T-cell (primary cell): ENCODE measurements around the gene HSPD1. TPM values are rescaled to one million over a fixed set of nuclear protein-coding genes. Genes with fewer than 3 reads are reported as not detected.

Source experiments
- ATAC-seq, 4 experiments: fragments of 200-7000 bp in 3 of 4; fragments of 150-1000 bp in 1 of 4; cut with Tn5 transposase; replicated peaks in 1 of 4; 1 replicate in 3 of 4; 2 replicates in 1 of 4; pipeline ENCODE4 v1.10.0; 2021; ENCODE audit warnings: moderate library complexity in 3 of 4, mild to moderate bottlenecking in 2 of 4, moderate number of reproducible peaks in 1 of 4
- CTCF ChIA-PET, 2 donors: fragments of 300-600 bp; sonication (Branson Sonifier 250); formaldehyde crosslinking; loops; one replicate each; lab custom pipeline; 2022; ENCODE audit warnings: antibody characterized with exemption in 2 of 2; lab: Charles Lee
- POLR2A ChIA-PET, 2 donors: fragments of 300-600 bp; sonication (Branson Sonifier 250); formaldehyde crosslinking; loops; one replicate each; lab custom pipeline; 2022; ENCODE audit warnings: antibody characterized with exemption in 2 of 2; lab: Charles Lee
- DNase-seq, 35 experiments: peaks; one replicate each; pipeline versions ENCODE4 v3.0.0 to v3.0.0-alpha.2; 2013 to 2023
- H3K27ac ChIP-seq: one replicate; pipeline ENCODE4 v1.5.1; 2013; ENCODE audit warnings: low read length
- H3K27me3 ChIP-seq, 2 experiments: replicated peaks in 1 of 2; 1 replicate in 1 of 2; 2 replicates in 1 of 2; pipeline versions ENCODE4 v1.6.1 to v1.7.0; 2013; ENCODE audit warnings: low read length in 1 of 2, mixed read lengths in 1 of 2; ENCODE audit not compliant: control insufficient read depth in 2 of 2, insufficient read depth in 2 of 2; ENCODE audit errors: extremely low read depth in 1 of 2
- H3K36me3 ChIP-seq, 2 donors: 1 replicate in 1 of 2; 2 replicates in 1 of 2; pipeline versions ENCODE4 v1.6.1 to v1.7.0; 2013; ENCODE audit warnings: low read length in 1 of 2; ENCODE audit not compliant: control insufficient read depth in 2 of 2, insufficient read depth in 1 of 2; ENCODE audit errors: extremely low read depth in 1 of 2
- H3K4me1 ChIP-seq, 2 experiments: 1 replicate in 1 of 2; 2 replicates in 1 of 2; pipeline versions ENCODE4 v1.6.1 to v1.7.0; 2013; ENCODE audit warnings: low read length in 2 of 2, mixed read lengths in 1 of 2; ENCODE audit not compliant: insufficient read depth in 2 of 2, control insufficient read depth in 1 of 2; ENCODE audit errors: extremely low read depth in 1 of 2
- H3K4me3 ChIP-seq, 2 donors: 1 replicate in 1 of 2; 2 replicates in 1 of 2; pipeline versions ENCODE4 v1.5.1 to v1.7.0; 2013; ENCODE audit warnings: mild to moderate bottlenecking in 2 of 2, low read length in 1 of 2, moderate library complexity in 1 of 2; ENCODE audit not compliant: control insufficient read depth in 1 of 2; ENCODE audit errors: extremely low read depth in 1 of 2
- H3K9me3 ChIP-seq: 2 replicates; pipeline ENCODE4 v1.7.0; 2013
- H3K27ac Mint-ChIP-seq, 2 donors: one replicate each; pipeline ENCODE4 v1.8.0; 2020 to 2021; ENCODE audit warnings: mild to moderate bottlenecking in 2 of 2, mixed read lengths in 2 of 2
- H3K27me3 Mint-ChIP-seq, 2 donors: one replicate each; pipeline ENCODE4 v1.8.0; 2021 to 2022; ENCODE audit warnings: mixed read lengths in 2 of 2
- H3K36me3 Mint-ChIP-seq: one replicate; pipeline ENCODE4 v1.8.0; 2021; ENCODE audit warnings: mixed read lengths
- H3K4me1 Mint-ChIP-seq, 3 donors: one replicate each; pipeline ENCODE4 v1.8.0; 2020 to 2022; ENCODE audit warnings: mixed read lengths in 3 of 3, mild to moderate bottlenecking in 1 of 3
- H3K4me3 Mint-ChIP-seq, 3 donors: one replicate each; pipeline ENCODE4 v1.8.0; 2020 to 2022; ENCODE audit warnings: mild to moderate bottlenecking in 3 of 3, mixed read lengths in 3 of 3, moderate library complexity in 3 of 3
- H3K9me3 Mint-ChIP-seq, 3 donors: one replicate each; pipeline ENCODE4 v1.8.0; 2020 to 2022; ENCODE audit warnings: mixed read lengths in 3 of 3
- WGBS: methylation state at CpG from one replicate; pipeline ENCODE4 v1.1.5; 2013; ENCODE audit warnings: missing lambda C conversion rate; ENCODE audit not compliant: insufficient coverage; 5-methylcytosine and 5-hydroxymethylcytosine counted together
- total RNA-seq, 35 experiments: library from RNA in 6 of 35; stranded (reverse) in 6 of 35; fragments of 120-200 nt in 1 of 35; gene quantifications; one replicate each; pipeline versions ENCODE4 v1.2.1 to v1.2.4 and lab custom pipeline; 2013 to 2026

The HSPD1 gene
- total RNA-seq, 5 donors from 2014 or later (not counting 1 experiment from before 2014, with no cell fraction given): 125 to 164 (median 130) TPM

- H3K27me3 Mint-ChIP-seq: no peaks in the 10 kb centered on the region
- H3K27ac Mint-ChIP-seq: peak overlapping the region in 1 of 2 donors; percentile 16
- ChIA-PET POLR2A (no interaction called here), CTCF (interaction anchor here in 1 of 2 donors (0.8 kb wide), 1 partner anchor 386 kb away, joined by 3 read pairs; no protein-coding TSS in a partner anchor)
- no peak for DNase-seq
- ATAC-seq: no peak
- Histone ChIP-seq H3K4me1 (peaks cover 4 to 7% of the 10 kb centered on the region in 2 experiments), H3K9me3 (no peaks in the 10 kb centered on the region), H3K36me3 (peaks cover 6 to 59% of the 10 kb centered on the region in 2 donors), H3K27ac (no peak overlapping the region), H3K4me3 (no peak overlapping the region), H3K27me3 (no peaks in the 10 kb centered on the region)
- peaks cover 42% of the 10 kb centered on the region for H3K36me3 Mint-ChIP-seq
- H3K4me1 Mint-ChIP-seq: peaks cover 36 to 47% (median 40%) of the 10 kb centered on the region in 3 donors
- no peak overlapping the region for H3K4me3 Mint-ChIP-seq
- H3K9me3 Mint-ChIP-seq: no peaks in the 10 kb centered on the region
- 100% methylated on average over 2 of the region's 2 CpGs for WGBS
These were observed 38.8 kb upstream of the HSPD1 start for GRCh38 chr2:197538412-197538811.

DNA sequence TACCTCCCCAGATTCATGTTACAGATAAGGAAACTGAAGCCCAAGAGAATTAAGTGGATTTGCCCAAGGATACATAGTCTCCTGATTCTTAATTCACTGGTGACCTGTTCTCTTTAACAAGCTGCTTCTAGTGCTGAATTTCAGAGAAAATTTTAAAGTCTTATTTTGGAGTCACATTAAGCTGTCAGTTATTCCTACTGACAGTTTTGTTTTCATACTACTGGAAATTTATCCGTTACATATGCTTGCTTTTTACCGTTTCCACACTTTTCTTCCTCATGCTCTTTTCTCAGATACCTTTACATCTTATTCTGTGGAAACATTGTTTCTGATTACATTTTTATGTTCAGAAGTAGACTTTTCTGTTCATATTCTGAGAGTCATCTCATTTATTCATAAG, 17.5 kb upstream of the HSPD1 start:
- Histone ChIP-seq H3K36me3 (no peaks in the 10 kb centered on the region), H3K9me3 (no peaks in the 10 kb centered on the region), H3K27me3 (no peaks in the 10 kb centered on the region), H3K4me3 (peak overlapping the region; percentile 72 to 85), H3K4me1 (peaks cover 10 to 16% of the 10 kb centered on the region in 2 experiments), H3K27ac (peak overlapping the region; percentile 93)
- no CpG with 5 or more reads among the region's 2 CpGs for WGBS
- no peak for DNase-seq
- H3K36me3 Mint-ChIP-seq: peaks cover 10% of the 10 kb centered on the region
- H3K9me3 Mint-ChIP-seq: peaks cover 0 to 4% (median 0%) of the 10 kb centered on the region in 3 donors
- H3K27me3 Mint-ChIP-seq: no peaks in the 10 kb centered on the region
- CTCF ChIA-PET: interaction anchor here in 1 of 2 donors (0.9 to 1.6 kb wide), 4 partner anchors 15 to 82 kb away, joined by 3 to 4 read pairs (median 3); partner anchors contain the start of genes HSPD1, HSPE1 and SF3B1
- POLR2A ChIA-PET: interaction anchor here in 1 of 2 donors (0.8 to 2.9 kb wide), 4 partner anchors 15 to 82 kb away, joined by 4 to 36 read pairs (median 6); partner anchors contain the start of genes HSPD1, HSPE1 and SF3B1
- peaks cover 52 to 56% (median 53%) of the 10 kb centered on the region in 3 donors for H3K4me1 Mint-ChIP-seq
- ATAC-seq: no peak
- peak overlapping the region in 1 of 2 donors; percentile 58 for H3K27ac Mint-ChIP-seq
- peak overlapping the region; percentile 80 to 98 (median 97) for H3K4me3 Mint-ChIP-seq

GRCh38 chr2:197516393-197516761, 16.7 kb upstream of the HSPD1 start:
- Mint-ChIP-seq H3K4me3 (peak overlapping the region; percentile 80 to 98 (median 97)), H3K4me1 (peaks cover 50 to 52% (median 51%) of the 10 kb centered on the region in 3 donors), H3K27ac (peak overlapping the region; percentile 95 to 96), H3K36me3 (peaks cover 10% of the 10 kb centered on the region), H3K27me3 (no peaks in the 10 kb centered on the region), H3K9me3 (peaks cover 0 to 4% (median 0%) of the 10 kb centered on the region in 3 donors)
- ATAC-seq (peak in 3 of 4 experiments; percentile 1 to 8 (median 5)), DNase-seq (peak in 5 of 35 experiments; percentile 0 to 53 (median 4))
- Histone ChIP-seq H3K9me3 (no peaks in the 10 kb centered on the region), H3K4me3 (peak overlapping the region; percentile 72 to 85), H3K27ac (peak overlapping the region; percentile 93), H3K4me1 (peaks cover 10 to 16% of the 10 kb centered on the region in 2 experiments), H3K27me3 (no peaks in the 10 kb centered on the region), H3K36me3 (no peaks in the 10 kb centered on the region)
- POLR2A ChIA-PET: interaction anchor here (0.9 to 2.9 kb wide), 8 partner anchors 14 to 84 kb away, joined by 3 to 36 read pairs (median 5); partner anchors contain the start of genes COQ10B (in 1 of the 2), HSPD1 (in 1 of the 2), HSPE1 (in 1 of the 2) and SF3B1 (in 1 of the 2)
- CTCF ChIA-PET: interaction anchor here in 1 of 2 donors (0.7 to 1.6 kb wide), 7 partner anchors 9 to 200 kb away, joined by 3 to 4 read pairs (median 3); partner anchors contain the start of genes HSPD1, HSPE1 and SF3B1
- WGBS: 0% methylated on average over 8 of the region's 17 CpGs

DNA sequence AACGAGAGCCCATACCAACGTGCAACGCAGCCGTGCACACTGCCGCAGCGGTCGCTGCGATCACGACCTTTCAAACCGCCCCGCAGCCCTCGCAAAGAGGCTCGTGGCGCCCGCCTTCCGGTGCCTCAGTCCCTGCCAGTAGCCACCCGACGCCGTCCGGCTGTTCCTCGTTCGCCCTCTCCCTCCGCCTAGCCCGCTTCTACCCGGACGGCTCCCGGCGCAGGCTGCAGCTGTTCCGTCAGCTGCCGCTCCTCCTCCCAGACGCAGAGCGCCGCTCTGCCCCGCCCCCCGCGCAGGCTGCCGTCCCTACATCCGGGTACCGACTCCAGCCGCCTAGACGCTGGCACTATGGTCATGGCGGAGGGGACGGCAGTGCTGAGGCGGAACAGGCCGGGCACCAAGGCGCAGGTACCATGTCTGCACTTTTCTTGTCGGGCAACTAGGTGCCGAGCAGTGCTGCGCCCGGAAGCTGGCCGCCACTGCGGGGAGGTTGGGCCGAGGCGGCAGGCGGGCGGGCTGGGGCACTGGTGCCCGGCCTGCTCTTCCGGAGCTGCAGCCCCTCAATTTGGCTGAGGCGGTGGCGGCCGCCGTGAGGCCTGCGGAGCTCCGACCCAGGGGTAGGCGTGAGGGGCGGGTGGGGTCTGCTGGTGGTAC, 16.2 kb upstream of the HSPD1 start, which contains the start of gene MOB4:
Gene MOB4 (plus strand): TSS at position 328 of the 654 bp plus-strand sequence. CDS start 21 bp downstream, at position 349.
- Mint-ChIP-seq H3K9me3 (peaks cover 0 to under 1% (median 0%) of the 10 kb centered on the region in 3 donors), H3K36me3 (peaks cover 6% of the 10 kb centered on the region), H3K27me3 (no peaks in the 10 kb centered on the region), H3K4me1 (peaks cover 45 to 49% (median 46%) of the 10 kb centered on the region in 3 donors), H3K27ac (peak within 1 kb of the TSS; percentile 95 to 96), H3K4me3 (peak within 1 kb of the TSS; percentile 80 to 98 (median 97))
- DNase-seq (peak; percentile 80 to 96 (median 89)), ATAC-seq (peak; percentile 89 to 95 (median 90))
- H3K4me3 ChIP-seq: peak within 1 kb of the TSS; percentile 72 to 85
- WGBS: under 1% methylated on average over 52 of the region's 66 CpGs
- peak within 1 kb of the TSS; percentile 93 for H3K27ac ChIP-seq
- H3K36me3 ChIP-seq: no peaks in the 10 kb centered on the region
- no peaks in the 10 kb centered on the region for H3K27me3 ChIP-seq
- peaks cover 10 to 16% of the 10 kb centered on the region in 2 experiments for H3K4me1 ChIP-seq
- ChIA-PET CTCF (interaction anchor here in 1 of 2 donors (0.7 to 1.6 kb wide), 8 partner anchors 9 to 200 kb away, joined by 3 to 4 read pairs (median 3); partner anchors contain the start of genes HSPD1, HSPE1 and SF3B1), POLR2A (interaction anchor here (0.9 to 2.9 kb wide), 9 partner anchors 13 to 84 kb away, joined by 3 to 36 read pairs (median 5); partner anchors contain the start of genes COQ10B (in 1 of the 2), HSPD1 (in 1 of the 2), HSPE1 (in 1 of the 2) and SF3B1 (in 1 of the 2))
- no peaks in the 10 kb centered on the region for H3K9me3 ChIP-seq

DNA sequence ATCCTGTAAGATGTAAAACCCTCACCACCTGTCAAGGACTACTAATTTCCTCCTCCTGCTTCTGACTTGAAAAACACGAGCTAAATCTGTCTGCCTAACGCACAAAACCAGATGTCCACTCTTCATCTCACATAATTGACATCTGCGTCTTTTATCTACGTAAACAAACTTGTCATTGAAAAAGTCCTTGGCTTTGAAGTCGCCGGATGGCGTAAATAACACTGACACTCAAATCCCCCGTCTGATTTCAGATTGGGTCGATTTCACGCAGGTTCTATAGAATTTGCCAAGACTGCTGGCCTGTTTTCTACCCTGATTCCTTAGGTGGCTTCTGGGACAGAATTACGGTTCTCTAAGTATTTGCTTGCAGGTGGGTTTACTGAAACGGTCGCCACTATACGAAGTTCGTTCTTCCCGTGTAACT, 15.7 kb upstream of the HSPD1 start:
- POLR2A ChIA-PET: interaction anchor here (0.6 to 2.9 kb wide), 5 partner anchors 13 to 62 kb away, joined by 3 to 36 read pairs (median 4); partner anchors contain the start of genes HSPD1 (in 1 of the 2) and HSPE1 (in 1 of the 2)
- Mint-ChIP-seq H3K4me3 (peak overlapping the region; percentile 80 to 98 (median 97)), H3K36me3 (peaks cover 3% of the 10 kb centered on the region), H3K4me1 (peaks cover 42 to 45% (median 43%) of the 10 kb centered on the region in 3 donors), H3K27me3 (no peaks in the 10 kb centered on the region), H3K9me3 (no peaks in the 10 kb centered on the region), H3K27ac (peak overlapping the region; percentile 92 to 96)
- Histone ChIP-seq H3K4me1 (peaks cover 10 to 16% of the 10 kb centered on the region in 2 experiments), H3K27ac (peak overlapping the region; percentile 93), H3K27me3 (no peaks in the 10 kb centered on the region), H3K9me3 (no peaks in the 10 kb centered on the region), H3K36me3 (no peaks in the 10 kb centered on the region), H3K4me3 (peak overlapping the region; percentile 72 to 85)
- ATAC-seq: peak; percentile 0 to 35 (median 2)
- CTCF ChIA-PET: interaction anchor here in 1 of 2 donors (1.1 to 1.3 kb wide), 3 partner anchors 9 to 15 kb away, joined by 3 to 4 read pairs (median 3); partner anchors contain the start of genes HSPD1 and HSPE1
- WGBS: 0% methylated on average over 13 of the region's 16 CpGs
- DNase-seq: peak in 9 of 35 experiments; percentile 5 to 75 (median 29)
